ENCODE data around the gene CNOT3. TPM values are rescaled to one million over a fixed set of nuclear protein-coding genes. Genes with fewer than 3 reads are reported as not detected.

CNOT3 gene
- total and polyA plus RNA-seq, 3 experiments from 2014 or later = 14.8 to 81.7 (median 75.1) TPM

- Histone ChIP-seq H3K9me3 (ENCODE audit: low read length) (no peaks in the 10 kb centered on the region), H3K36me3 (ENCODE audit: insufficient read depth, low read length) (no peaks in the 10 kb centered on the region), H3K27me3 (ENCODE audit: insufficient read depth, low read length, poor library complexity, severe bottlenecking) (no peaks in the 10 kb centered on the region), H3K4me1 (ENCODE audit: insufficient read depth, low read length) (peaks cover 39% of the 10 kb centered on the region), H3K4me3 (ENCODE audit: low read length) (peak overlapping the region; percentile 87), H3K27ac (ENCODE audit: low read depth, low read length) (peak overlapping the region; percentile 60)
- Mint-ChIP-seq H3K4me1 (peaks cover 36 to 47% (median 44%) of the 10 kb centered on the region in 3 donors), H3K9me3 (no peaks in the 10 kb centered on the region), H3K36me3 (peaks cover 0 to 31% (median 0%) of the 10 kb centered on the region in 3 donors), H3K27ac (peak overlapping the region; percentile 76 to 95 (median 92)), H3K4me3 (peak overlapping the region; percentile 81 to 92 (median 88)), H3K27me3 (peaks cover 0 to 1% of the 10 kb centered on the region in 2 donors)
- no peak for DNase-seq
- POLR2A ChIA-PET = interaction anchor here (0.7 to 2.3 kb wide), 18 partner anchors 13 to 1767 kb away, joined by 3 to 60 read pairs (median 4); partner anchors contain the start of genes LENG1, LENG9, MBOAT7 and MYADM
- CTCF ChIA-PET = interaction anchor here (0.9 to 2.2 kb wide), 7 partner anchors 21 to 96 kb away, joined by 3 to 11 read pairs (median 5); partner anchors contain the start of genes LENG1, MBOAT7, PRPF31 and TFPT
Measured at GRCh38 chr19:54136086-54136863, 1.3 kb upstream of the CNOT3 start.

DNA sequence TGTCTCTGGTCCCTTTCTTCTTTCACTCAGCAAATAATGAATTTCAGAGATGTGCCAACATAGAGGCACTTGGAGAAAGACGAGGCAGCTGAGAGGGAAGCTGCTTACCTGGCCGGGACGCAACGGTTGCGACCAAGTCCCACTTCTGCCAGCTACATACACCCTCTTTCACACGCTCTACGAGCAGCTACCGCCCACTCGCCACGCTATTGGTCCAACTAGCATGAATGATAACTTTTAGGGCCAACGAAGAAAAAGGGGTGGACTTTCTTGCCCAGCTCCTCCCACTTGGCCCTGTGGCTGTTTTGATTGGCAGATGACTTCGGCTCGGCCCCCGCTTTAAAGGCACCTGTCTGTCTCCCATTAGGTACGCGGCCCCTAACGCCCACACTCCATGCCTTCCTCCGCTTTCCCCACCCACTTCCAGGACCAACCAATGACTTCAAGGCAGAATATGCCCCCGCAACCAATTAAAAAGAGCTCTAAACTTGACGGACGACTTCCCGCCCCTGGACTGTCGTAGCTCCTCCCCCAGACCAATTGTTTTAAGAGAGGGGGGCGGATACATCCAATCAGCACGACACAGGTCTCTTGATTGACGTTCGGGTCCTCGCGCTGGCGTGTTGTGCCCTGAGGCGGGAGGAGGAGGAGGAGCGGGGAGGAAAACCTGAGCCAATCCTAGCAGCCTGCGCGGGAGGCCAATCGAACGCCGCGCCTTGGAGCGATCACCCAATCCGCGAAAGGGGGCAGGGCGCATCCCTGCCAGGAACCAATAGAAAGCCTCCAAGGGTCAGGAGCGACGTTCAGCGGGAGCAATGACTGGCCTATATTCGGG, 481 bp upstream of the CNOT3 start:
- Mint-ChIP-seq H3K27me3 (peaks cover 0 to 1% of the 10 kb centered on the region in 2 donors), H3K4me1 (peaks cover 40 to 55% (median 52%) of the 10 kb centered on the region in 3 donors), H3K27ac (peak overlapping the region; percentile 76 to 95 (median 92)), H3K36me3 (peaks cover 0 to 31% (median 0%) of the 10 kb centered on the region in 3 donors), H3K4me3 (peak overlapping the region; percentile 81 to 92 (median 88)), H3K9me3 (no peaks in the 10 kb centered on the region)
- H3K36me3 ChIP-seq (ENCODE audit: insufficient read depth, low read length) = no peaks in the 10 kb centered on the region
- H3K27me3 ChIP-seq (ENCODE audit: insufficient read depth, low read length, poor library complexity, severe bottlenecking) = no peaks in the 10 kb centered on the region
- DNase-seq = peak; percentile 99 to 100 (median 100)
- H3K4me1 ChIP-seq (ENCODE audit: insufficient read depth, low read length) = peaks cover 39% of the 10 kb centered on the region
- H3K9me3 ChIP-seq (ENCODE audit: low read length) = no peaks in the 10 kb centered on the region
- H3K27ac ChIP-seq (ENCODE audit: low read depth, low read length) = peak overlapping the region; percentile 90
- ChIA-PET POLR2A (interaction anchor here (0.7 to 2.3 kb wide), 23 partner anchors 10 to 1768 kb away, joined by 3 to 60 read pairs (median 4); partner anchors contain the start of genes LENG1, LENG8, LENG9 and MBOAT7), CTCF (interaction anchor here (0.9 to 2.2 kb wide), 6 partner anchors 21 to 95 kb away, joined by 3 to 11 read pairs (median 6); partner anchors contain the start of genes LENG1, MBOAT7, PRPF31 and TFPT)
- peak overlapping the region; percentile 87 for H3K4me3 ChIP-seq (ENCODE audit: low read length)

- peak in 1 of 5 donors; percentile 10 for DNase-seq
- H3K27me3 Mint-ChIP-seq = peaks cover 0 to 1% of the 10 kb centered on the region in 2 donors
- Histone ChIP-seq H3K27ac (ENCODE audit: low read depth, low read length) (peak overlapping the region; percentile 43), H3K27me3 (ENCODE audit: insufficient read depth, low read length, poor library complexity, severe bottlenecking) (no peaks in the 10 kb centered on the region), H3K36me3 (ENCODE audit: insufficient read depth, low read length) (peaks cover 15% of the 10 kb centered on the region), H3K4me1 (ENCODE audit: insufficient read depth, low read length) (peaks cover 39% of the 10 kb centered on the region), H3K9me3 (ENCODE audit: low read length) (no peaks in the 10 kb centered on the region), H3K4me3 (ENCODE audit: low read length) (peak overlapping the region; percentile 39)
- H3K9me3 Mint-ChIP-seq = no peaks in the 10 kb centered on the region
- H3K36me3 Mint-ChIP-seq = peaks cover 0 to 46% (median 2%) of the 10 kb centered on the region in 3 donors
- ChIA-PET CTCF (interaction anchor here (0.9 to 2.2 kb wide), 2 partner anchors 23 to 32 kb away, joined by 3 to 7 read pairs; partner anchors contain the start of genes PRPF31 and TFPT), POLR2A (interaction anchor here (0.9 kb wide), 1 partner anchor 23 kb away, joined by 3 read pairs; the partner anchor contains the start of genes PRPF31 and TFPT)
- peaks cover 40 to 56% (median 54%) of the 10 kb centered on the region in 3 donors for H3K4me1 Mint-ChIP-seq
- H3K4me3 Mint-ChIP-seq = peak overlapping the region; percentile 84 to 94 (median 89)
- H3K27ac Mint-ChIP-seq = peak overlapping the region; percentile 86 to 98 (median 92)
Measured at GRCh38 chr19:54138489-54139256, 1.1 kb downstream of the CNOT3 start.

DNA sequence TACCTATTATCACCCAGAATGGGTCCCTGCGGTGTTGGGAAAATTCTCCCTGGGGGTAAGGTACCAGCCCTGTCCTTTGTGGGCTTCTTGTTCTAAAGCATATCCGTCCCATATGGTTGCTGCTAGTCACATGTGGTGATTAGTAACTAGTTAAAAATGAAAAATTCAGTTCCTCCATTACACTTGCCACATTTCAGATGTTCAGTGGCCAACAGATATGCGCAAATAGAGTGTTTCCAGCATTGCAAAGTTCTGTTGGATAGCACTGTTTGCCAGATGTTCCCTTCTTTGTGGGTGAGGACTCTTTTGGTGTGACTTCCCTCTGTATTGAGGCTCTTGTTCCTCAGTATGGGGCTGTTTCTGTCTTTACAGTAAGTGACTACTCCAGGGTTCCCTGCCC, 3.8 kb downstream of the CNOT3 start:
- Histone ChIP-seq H3K36me3 (ENCODE audit: insufficient read depth, low read length) (peaks cover 40% of the 10 kb centered on the region), H3K27me3 (ENCODE audit: insufficient read depth, low read length, poor library complexity, severe bottlenecking) (no peaks in the 10 kb centered on the region), H3K4me1 (ENCODE audit: insufficient read depth, low read length) (peaks cover 33% of the 10 kb centered on the region), H3K4me3 (ENCODE audit: low read length) (no peak overlapping the region), H3K27ac (ENCODE audit: low read depth, low read length) (no peak overlapping the region), H3K9me3 (ENCODE audit: low read length) (no peaks in the 10 kb centered on the region)
- peak overlapping the region in 3 of 7 donors; percentile 39 to 91 (median 42) for H3K4me3 Mint-ChIP-seq
- DNase-seq = no peak
- peaks cover 34 to 45% (median 44%) of the 10 kb centered on the region in 3 donors for H3K4me1 Mint-ChIP-seq
- CTCF ChIA-PET = no interaction called here
- peak overlapping the region in 3 of 8 donors; percentile 29 to 87 (median 40) for H3K27ac Mint-ChIP-seq
- H3K27me3 Mint-ChIP-seq = peaks cover 0 to 1% of the 10 kb centered on the region in 2 donors
- POLR2A ChIA-PET = no interaction called here
- H3K9me3 Mint-ChIP-seq = no peaks in the 10 kb centered on the region
- H3K36me3 Mint-ChIP-seq = peaks cover 0 to 73% (median 8%) of the 10 kb centered on the region in 3 donors

DNA sequence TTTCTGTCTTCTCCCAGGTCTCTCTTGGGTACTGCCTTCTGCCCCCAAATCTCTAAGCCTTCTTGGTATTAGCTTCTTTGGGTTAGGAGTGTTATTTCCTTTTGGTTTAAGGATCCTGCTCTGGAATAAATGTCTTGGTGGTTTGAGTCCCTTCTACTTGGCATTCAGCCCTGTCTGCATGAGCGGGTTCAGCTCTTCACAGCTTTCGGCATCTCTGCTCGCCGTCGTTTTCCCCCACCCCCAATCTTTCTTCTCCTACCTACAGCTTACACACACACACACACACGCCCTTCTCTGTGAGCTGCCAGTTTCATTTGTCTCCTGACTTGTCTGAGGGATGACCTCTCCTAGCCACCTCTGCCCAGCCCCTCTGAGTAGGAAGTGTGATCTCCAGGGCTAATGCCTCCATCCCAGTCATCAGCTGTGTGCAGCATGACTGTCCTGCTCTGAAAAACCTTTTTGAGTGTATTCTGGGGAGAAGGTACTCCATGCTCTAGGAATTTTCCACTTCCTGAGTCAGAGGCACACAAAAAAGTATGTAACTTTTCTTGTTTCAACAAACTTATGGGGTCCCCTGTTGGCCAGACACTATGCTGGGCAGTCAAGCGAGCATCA, 4.7 kb downstream of the CNOT3 start:
- peak overlapping the region in 3 of 7 donors; percentile 6 to 91 (median 27) for H3K4me3 Mint-ChIP-seq
- ChIA-PET CTCF (no interaction called here), POLR2A (no interaction called here)
- H3K4me1 ChIP-seq (ENCODE audit: insufficient read depth, low read length) = peaks cover 28% of the 10 kb centered on the region
- peak overlapping the region in 5 of 8 donors; percentile 50 to 88 (median 79) for H3K27ac Mint-ChIP-seq
- no peak overlapping the region for H3K4me3 ChIP-seq (ENCODE audit: low read length)
- no peaks in the 10 kb centered on the region for H3K9me3 Mint-ChIP-seq
- H3K27ac ChIP-seq (ENCODE audit: low read depth, low read length) = no peak overlapping the region
- peaks cover 0 to 82% (median 11%) of the 10 kb centered on the region in 3 donors for H3K36me3 Mint-ChIP-seq
- no peaks in the 10 kb centered on the region for H3K27me3 ChIP-seq (ENCODE audit: insufficient read depth, low read length, poor library complexity, severe bottlenecking)
- no peak for DNase-seq
- peaks cover 49% of the 10 kb centered on the region for H3K36me3 ChIP-seq (ENCODE audit: insufficient read depth, low read length)
- H3K4me1 Mint-ChIP-seq = peaks cover 28 to 40% (median 37%) of the 10 kb centered on the region in 3 donors
- H3K27me3 Mint-ChIP-seq = peaks cover 0 to 1% of the 10 kb centered on the region in 2 donors
- H3K9me3 ChIP-seq (ENCODE audit: low read length) = no peaks in the 10 kb centered on the region

DNA sequence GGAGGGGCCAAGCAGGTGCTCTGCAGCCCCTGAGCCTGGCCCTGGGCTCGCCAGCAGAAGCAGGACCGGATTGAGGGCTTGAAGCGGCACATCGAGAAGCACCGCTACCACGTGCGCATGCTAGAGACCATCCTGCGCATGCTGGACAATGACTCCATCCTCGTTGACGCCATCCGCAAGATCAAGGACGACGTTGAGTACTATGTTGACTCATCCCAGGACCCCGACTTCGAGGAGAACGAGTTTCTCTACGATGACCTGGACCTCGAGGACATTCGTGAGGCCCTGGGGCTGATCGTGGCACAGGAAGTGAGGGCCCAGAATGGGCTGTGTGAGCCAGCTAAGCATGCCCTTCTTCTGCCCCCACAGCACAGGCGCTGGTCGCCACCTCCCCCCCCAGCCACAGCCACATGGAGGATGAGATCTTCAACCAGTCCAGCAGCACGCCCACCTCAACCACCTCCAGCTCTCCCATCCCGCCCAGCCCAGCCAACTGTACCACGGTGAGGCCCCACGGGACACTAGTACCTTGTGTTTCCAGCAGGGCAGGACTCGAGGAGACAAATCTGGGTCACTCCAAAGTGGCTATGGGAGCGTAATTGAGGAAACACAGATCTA, 8.1 kb downstream of the CNOT3 start:
- H3K4me1 Mint-ChIP-seq = peaks cover 6 to 17% (median 16%) of the 10 kb centered on the region in 3 donors
- CTCF ChIA-PET = no interaction called here

More for the DNA sequence above, 8.1 kb downstream of the CNOT3 start:
- Histone ChIP-seq H3K4me3 (ENCODE audit: low read length) (no peak overlapping the region), H3K4me1 (ENCODE audit: insufficient read depth, low read length) (peaks cover 6% of the 10 kb centered on the region), H3K36me3 (ENCODE audit: insufficient read depth, low read length) (peaks cover 67% of the 10 kb centered on the region), H3K27ac (ENCODE audit: low read depth, low read length) (no peak overlapping the region), H3K27me3 (ENCODE audit: insufficient read depth, low read length, poor library complexity, severe bottlenecking) (no peaks in the 10 kb centered on the region), H3K9me3 (ENCODE audit: low read length) (no peaks in the 10 kb centered on the region)
- Mint-ChIP-seq H3K9me3 (no peaks in the 10 kb centered on the region), H3K36me3 (peaks cover 0 to 91% (median 17%) of the 10 kb centered on the region in 3 donors), H3K27me3 (no peaks in the 10 kb centered on the region), H3K27ac (no peak overlapping the region), H3K4me3 (no peak overlapping the region)
- POLR2A ChIA-PET = no interaction called here
- no peak for DNase-seq
